Measurements from ENCODE around the gene LILRA5.
"Not testable (repeated sequence)": the region's sequence is repeated elsewhere in the genome, so short reads cannot be mapped to it uniquely, and the experiment has no call there.

The LILRA5 gene

GRCh38 chr19:54312436-54313377 is at the start of gene LILRA5:
LILRA5 (minus strand) TSS chr19:54313166; CDS start chr19:54313019, 147 bp downstream.
- Mint-ChIP-seq H3K27me3 (peaks cover 18% of the 10 kb centered on the region), H3K9me3 (ENCODE audit: low read depth) (no peaks in the 10 kb centered on the region), H3K36me3 (no peaks in the 10 kb centered on the region), H3K4me3 (no peak within 1 kb of the TSS), H3K4me1 (ENCODE audit: low read depth) (no peaks in the 10 kb centered on the region), H3K27ac (no peak within 1 kb of the TSS)

GRCh38 chr19:54361680-54362422 is 48.9 kb upstream of the LILRA5 start:
- peak overlapping the region; percentile 94 for H3K27ac Mint-ChIP-seq
- not testable (repeated sequence) for H3K9me3 Mint-ChIP-seq (ENCODE audit: low read depth); H3K36me3 Mint-ChIP-seq; H3K27me3 Mint-ChIP-seq
- H3K4me3 Mint-ChIP-seq: peak overlapping the region; percentile 87
- peaks cover 56% of the 10 kb centered on the region for H3K4me1 Mint-ChIP-seq (ENCODE audit: low read depth)

- H3K4me3 Mint-ChIP-seq; H3K9me3 Mint-ChIP-seq (ENCODE audit: low read depth); H3K36me3 Mint-ChIP-seq; H3K27me3 Mint-ChIP-seq; H3K27ac Mint-ChIP-seq: not testable (repeated sequence)
- peaks cover 38% of the 10 kb centered on the region for H3K4me1 Mint-ChIP-seq (ENCODE audit: low read depth)
These were observed 46.3 kb upstream of the LILRA5 start for GRCh38 chr19:54359149-54359820.

DNA sequence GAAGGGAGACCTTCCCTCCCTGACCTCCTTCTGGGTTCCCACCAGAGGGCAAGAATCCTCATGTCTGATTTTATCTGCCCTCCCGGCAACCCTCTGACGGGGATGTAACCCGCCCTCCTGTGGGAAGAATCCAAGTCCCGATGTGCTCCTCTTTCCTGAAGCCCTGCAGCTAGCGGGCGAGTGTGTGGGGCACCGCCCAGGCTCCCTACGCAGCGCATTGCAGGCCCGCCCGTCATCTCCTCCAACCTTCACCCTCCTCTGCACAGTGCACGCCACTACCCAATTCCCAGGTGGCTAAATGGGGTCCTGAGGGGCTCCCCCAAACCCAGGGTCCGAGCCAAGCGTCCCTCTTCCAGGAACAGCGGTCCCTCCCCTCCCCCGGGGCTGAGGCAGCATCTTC is 44.4 kb upstream of the LILRA5 start:
- Mint-ChIP-seq H3K27ac (no peak overlapping the region), H3K36me3 (peaks cover 4% of the 10 kb centered on the region), H3K4me3 (no peak overlapping the region)

GRCh38 chr19:54356444-54357056 is 43.6 kb upstream of the LILRA5 start:
- Mint-ChIP-seq H3K27me3 (no peaks in the 10 kb centered on the region), H3K9me3 (ENCODE audit: low read depth) (no peaks in the 10 kb centered on the region), H3K4me3 (no peak overlapping the region), H3K27ac (no peak overlapping the region), H3K4me1 (ENCODE audit: low read depth) (peaks cover 24% of the 10 kb centered on the region), H3K36me3 (peaks cover 4% of the 10 kb centered on the region)

More for the DNA sequence above, 44.4 kb upstream of the LILRA5 start:
- Mint-ChIP-seq H3K27me3 (no peaks in the 10 kb centered on the region), H3K9me3 (ENCODE audit: low read depth) (no peaks in the 10 kb centered on the region), H3K4me1 (ENCODE audit: low read depth) (peaks cover 27% of the 10 kb centered on the region)

DNA sequence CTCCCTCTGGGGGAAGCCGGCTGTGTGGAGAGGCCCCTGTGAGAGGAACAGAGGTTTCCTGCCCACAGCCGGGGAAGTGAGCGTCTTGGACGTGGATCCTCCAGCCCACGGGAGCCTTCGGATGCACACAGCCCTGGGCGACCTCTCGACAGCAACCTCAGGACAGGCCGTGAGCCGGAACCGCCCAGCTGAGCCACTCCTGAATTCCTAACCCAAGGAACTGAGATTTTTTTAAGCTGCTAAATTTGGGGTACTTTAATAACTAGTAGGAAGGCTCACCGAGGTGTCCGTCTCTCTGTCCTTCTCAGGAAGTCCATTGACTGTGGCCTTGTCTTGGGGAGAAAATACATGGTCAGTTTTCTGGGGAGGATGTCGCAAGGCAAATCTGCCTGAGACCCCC is 42.7 kb upstream of the LILRA5 start:
- peaks cover 18% of the 10 kb centered on the region for H3K4me1 Mint-ChIP-seq (ENCODE audit: low read depth)

GRCh38 chr19:54354761-54355160 is 41.8 kb upstream of the LILRA5 start:
- no peak overlapping the region for H3K4me3 Mint-ChIP-seq
- H3K9me3 Mint-ChIP-seq (ENCODE audit: low read depth): no peaks in the 10 kb centered on the region
- no peaks in the 10 kb centered on the region for H3K27me3 Mint-ChIP-seq
- H3K36me3 Mint-ChIP-seq: peaks cover 4% of the 10 kb centered on the region
- H3K4me1 Mint-ChIP-seq (ENCODE audit: low read depth): peaks cover 15% of the 10 kb centered on the region
- no peak overlapping the region for H3K27ac Mint-ChIP-seq

More for the DNA sequence above, 42.7 kb upstream of the LILRA5 start:
- no peak overlapping the region for H3K27ac Mint-ChIP-seq
- no peaks in the 10 kb centered on the region for H3K27me3 Mint-ChIP-seq
- H3K4me3 Mint-ChIP-seq: no peak overlapping the region
- H3K36me3 Mint-ChIP-seq: peaks cover 4% of the 10 kb centered on the region
- no peaks in the 10 kb centered on the region for H3K9me3 Mint-ChIP-seq (ENCODE audit: low read depth)

- Mint-ChIP-seq H3K27me3 (no peaks in the 10 kb centered on the region), H3K36me3 (peaks cover 4% of the 10 kb centered on the region), H3K4me3 (no peak overlapping the region), H3K27ac (peak overlapping the region; percentile 84), H3K9me3 (ENCODE audit: low read depth) (no peaks in the 10 kb centered on the region), H3K4me1 (ENCODE audit: low read depth) (peaks cover 15% of the 10 kb centered on the region)
These were observed 39.6 kb upstream of the LILRA5 start for GRCh38 chr19:54352546-54352945.

GRCh38 chr19:54352041-54352440 is 39.1 kb upstream of the LILRA5 start:
- H3K9me3 Mint-ChIP-seq (ENCODE audit: low read depth): no peaks in the 10 kb centered on the region
- H3K27ac Mint-ChIP-seq: peak overlapping the region; percentile 62
- H3K36me3 Mint-ChIP-seq: peaks cover 4% of the 10 kb centered on the region
- no peaks in the 10 kb centered on the region for H3K27me3 Mint-ChIP-seq
- peaks cover 15% of the 10 kb centered on the region for H3K4me1 Mint-ChIP-seq (ENCODE audit: low read depth)
- H3K4me3 Mint-ChIP-seq: no peak overlapping the region

GRCh38 chr19:54351474-54351873 is 38.5 kb upstream of the LILRA5 start:
- Mint-ChIP-seq H3K4me3 (no peak overlapping the region), H3K27ac (peak overlapping the region; percentile 35), H3K27me3 (no peaks in the 10 kb centered on the region), H3K36me3 (peaks cover 4% of the 10 kb centered on the region), H3K4me1 (ENCODE audit: low read depth) (peaks cover 15% of the 10 kb centered on the region), H3K9me3 (ENCODE audit: low read depth) (no peaks in the 10 kb centered on the region)

DNA sequence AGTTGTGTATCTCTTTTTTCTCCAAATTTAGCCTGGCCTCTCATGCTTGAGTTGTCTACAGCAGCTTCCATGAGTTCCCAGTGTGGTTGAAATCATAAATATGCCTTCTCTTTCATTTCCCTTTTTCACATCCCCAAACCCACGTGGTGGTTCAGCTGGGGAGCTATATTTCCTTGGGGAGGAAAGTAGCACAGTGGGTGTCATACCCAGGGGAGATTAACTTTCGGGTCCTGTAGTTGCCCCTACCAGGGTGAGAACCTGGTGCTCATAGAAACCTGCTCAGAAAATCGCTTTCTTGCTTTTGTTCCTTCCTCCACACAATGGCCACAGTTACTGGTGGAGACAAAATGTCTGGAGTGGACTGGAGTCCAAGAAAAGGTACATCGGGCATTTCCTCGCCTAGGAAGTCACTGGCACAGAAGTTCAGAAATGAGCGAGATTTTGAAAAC is 33.0 kb upstream of the LILRA5 start:
- no peak overlapping the region for H3K4me3 Mint-ChIP-seq
- no peaks in the 10 kb centered on the region for H3K4me1 Mint-ChIP-seq (ENCODE audit: low read depth)
- no peaks in the 10 kb centered on the region for H3K36me3 Mint-ChIP-seq
- no peaks in the 10 kb centered on the region for H3K27me3 Mint-ChIP-seq
- peak overlapping the region; percentile 50 for H3K27ac Mint-ChIP-seq
- H3K9me3 Mint-ChIP-seq (ENCODE audit: low read depth): no peaks in the 10 kb centered on the region

GRCh38 chr19:54343868-54344267 is 30.9 kb upstream of the LILRA5 start:
- Mint-ChIP-seq H3K9me3 (ENCODE audit: low read depth) (no peaks in the 10 kb centered on the region), H3K4me3 (no peak overlapping the region), H3K27ac (no peak overlapping the region), H3K36me3 (no peaks in the 10 kb centered on the region), H3K4me1 (ENCODE audit: low read depth) (no peaks in the 10 kb centered on the region), H3K27me3 (no peaks in the 10 kb centered on the region)

- H3K27me3 Mint-ChIP-seq: no peaks in the 10 kb centered on the region
- no peaks in the 10 kb centered on the region for H3K36me3 Mint-ChIP-seq
- no peak overlapping the region for H3K27ac Mint-ChIP-seq
- no peaks in the 10 kb centered on the region for H3K9me3 Mint-ChIP-seq (ENCODE audit: low read depth)
- H3K4me1 Mint-ChIP-seq (ENCODE audit: low read depth): no peaks in the 10 kb centered on the region
- no peak overlapping the region for H3K4me3 Mint-ChIP-seq
These were observed 28.3 kb upstream of the LILRA5 start for GRCh38 chr19:54341295-54341694.

GRCh38 chr19:54339646-54340358 is 26.8 kb upstream of the LILRA5 start:
- H3K36me3 Mint-ChIP-seq: no peaks in the 10 kb centered on the region
- H3K9me3 Mint-ChIP-seq (ENCODE audit: low read depth): no peaks in the 10 kb centered on the region
- no peaks in the 10 kb centered on the region for H3K4me1 Mint-ChIP-seq (ENCODE audit: low read depth)
- no peak overlapping the region for H3K27ac Mint-ChIP-seq
- H3K27me3 Mint-ChIP-seq: no peaks in the 10 kb centered on the region
- no peak overlapping the region for H3K4me3 Mint-ChIP-seq

All from activated naive CD8-positive, alpha-beta T cell (primary cell).